ENCODE results near the gene ENOX2.

Gene ENOX2

GRCh38 chrX:130834830-130835229, 68.2 kb downstream of the ENOX2 start:
- H3K27me3 ChIP-seq = no peaks in the 10 kb centered on the region
- H3K4me1 ChIP-seq (ENCODE audit: control insufficient read depth in 1 of 2, insufficient read depth in 1 of 2, low read depth in 1 of 2, low read length in 1 of 2) = peaks cover 40 to 47% of the 10 kb centered on the region in 2 experiments
- no peaks in the 10 kb centered on the region for H3K36me3 ChIP-seq
- TF ChIP-seq CTCF (IDR thresholded peaks at IDR 0.05) = no peak
- H3K27ac ChIP-seq = peak overlapping the region; percentile 78
- no peak overlapping the region for H3K4me3 ChIP-seq (ENCODE audit: low read depth in 1 of 2, low read length in 1 of 2)
- no peaks in the 10 kb centered on the region for H3K9me3 ChIP-seq

- Histone ChIP-seq H3K36me3 (no peaks in the 10 kb centered on the region), H3K4me3 (ENCODE audit: low read depth in 1 of 2, low read length in 1 of 2) (no peak overlapping the region), H3K4me1 (ENCODE audit: control insufficient read depth in 1 of 2, insufficient read depth in 1 of 2, low read depth in 1 of 2, low read length in 1 of 2) (peaks cover 45 to 47% of the 10 kb centered on the region in 2 experiments), H3K27me3 (no peaks in the 10 kb centered on the region), H3K9me3 (no peaks in the 10 kb centered on the region), H3K27ac (peak overlapping the region; percentile 78)
- TF ChIP-seq CTCF (IDR thresholded peaks at IDR 0.05) = no peak
These were observed 68.9 kb downstream of the ENOX2 start for GRCh38 chrX:130834149-130834548.

- H3K4me3 ChIP-seq (ENCODE audit: low read depth in 1 of 2, low read length in 1 of 2) = no peak overlapping the region
- H3K9me3 ChIP-seq = no peaks in the 10 kb centered on the region
- TF ChIP-seq CTCF (IDR thresholded peaks at IDR 0.05) = no peak
- peak overlapping the region; percentile 10 for H3K27ac ChIP-seq
- no peaks in the 10 kb centered on the region for H3K27me3 ChIP-seq
- H3K4me1 ChIP-seq (ENCODE audit: control insufficient read depth in 1 of 2, insufficient read depth in 1 of 2, low read depth in 1 of 2, low read length in 1 of 2) = peaks cover 47% of the 10 kb centered on the region in 2 experiments
- H3K36me3 ChIP-seq = no peaks in the 10 kb centered on the region
These were observed 71.7 kb downstream of the ENOX2 start for GRCh38 chrX:130831347-130831722.

GRCh38 chrX:130830599-130831346, 72.2 kb downstream of the ENOX2 start:
- no peaks in the 10 kb centered on the region for H3K9me3 ChIP-seq
- H3K4me3 ChIP-seq (ENCODE audit: low read depth in 1 of 2, low read length in 1 of 2) = no peak overlapping the region
- H3K27ac ChIP-seq = peak overlapping the region; percentile 10
- peaks cover 47% of the 10 kb centered on the region in 2 experiments for H3K4me1 ChIP-seq (ENCODE audit: control insufficient read depth in 1 of 2, insufficient read depth in 1 of 2, low read depth in 1 of 2, low read length in 1 of 2)
- H3K36me3 ChIP-seq = no peaks in the 10 kb centered on the region
- no peak for TF ChIP-seq CTCF (IDR thresholded peaks at IDR 0.05)
- no peaks in the 10 kb centered on the region for H3K27me3 ChIP-seq

- Histone ChIP-seq H3K4me1 (ENCODE audit: control insufficient read depth in 1 of 2, insufficient read depth in 1 of 2, low read depth in 1 of 2, low read length in 1 of 2) (peaks cover 49 to 54% of the 10 kb centered on the region in 2 experiments), H3K27ac (peak overlapping the region; percentile 6), H3K9me3 (no peaks in the 10 kb centered on the region), H3K27me3 (no peaks in the 10 kb centered on the region), H3K36me3 (no peaks in the 10 kb centered on the region), H3K4me3 (ENCODE audit: low read depth in 1 of 2, low read length in 1 of 2) (no peak overlapping the region)
- TF ChIP-seq CTCF (IDR thresholded peaks at IDR 0.05) = no peak
These were observed 73.2 kb downstream of the ENOX2 start for GRCh38 chrX:130829526-130830515.
